IPS-NIHi11 (cell line): Measurements from ENCODE around the gene TMPRSS9.
A peak's percentile ranks its signal among the peaks of the same experiment; 100 is the strongest.
"Not testable (repeated sequence)": the region's sequence is repeated elsewhere in the genome, so short reads cannot be mapped to it uniquely, and the experiment has no call there.

Experiments
- DNase-seq: peaks from one replicate; pipeline ENCODE4 v3.0.0; 2012; ENCODE audit warnings: mixed read lengths, low spot score

The TMPRSS9 gene

DNA sequence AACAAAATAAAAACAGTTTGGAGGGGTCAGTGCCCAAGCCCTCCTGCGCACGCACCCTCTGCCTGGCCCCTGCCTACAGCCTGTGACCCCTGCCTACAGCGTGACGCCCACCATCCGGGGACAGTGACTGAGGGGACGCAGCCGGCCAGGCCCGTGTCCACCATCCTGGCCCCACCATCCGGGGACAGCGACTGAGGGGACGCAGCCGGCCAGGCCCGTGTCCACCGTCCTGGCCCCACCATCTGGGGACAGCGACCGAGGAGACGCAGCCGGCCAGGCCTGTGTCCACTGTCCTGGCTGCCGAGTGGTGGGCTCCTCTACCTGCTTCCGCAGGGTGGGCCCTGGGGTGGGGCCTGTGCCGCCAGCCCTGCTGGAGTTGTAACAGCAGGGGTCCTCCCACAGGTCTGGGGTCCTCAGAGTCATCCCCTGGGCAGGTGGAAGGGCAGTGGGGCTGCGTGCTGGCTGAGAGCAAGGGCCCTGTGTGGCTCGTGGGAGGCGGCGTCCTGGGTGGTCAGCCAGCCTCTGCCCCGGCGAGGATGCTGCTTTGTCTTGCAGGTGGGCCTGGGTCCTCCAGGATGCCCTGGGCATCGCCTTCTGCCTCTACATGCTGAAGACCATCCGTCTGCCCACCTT is 17.3 kb upstream of the TMPRSS9 start:
- DNase-seq: no peak

DNA sequence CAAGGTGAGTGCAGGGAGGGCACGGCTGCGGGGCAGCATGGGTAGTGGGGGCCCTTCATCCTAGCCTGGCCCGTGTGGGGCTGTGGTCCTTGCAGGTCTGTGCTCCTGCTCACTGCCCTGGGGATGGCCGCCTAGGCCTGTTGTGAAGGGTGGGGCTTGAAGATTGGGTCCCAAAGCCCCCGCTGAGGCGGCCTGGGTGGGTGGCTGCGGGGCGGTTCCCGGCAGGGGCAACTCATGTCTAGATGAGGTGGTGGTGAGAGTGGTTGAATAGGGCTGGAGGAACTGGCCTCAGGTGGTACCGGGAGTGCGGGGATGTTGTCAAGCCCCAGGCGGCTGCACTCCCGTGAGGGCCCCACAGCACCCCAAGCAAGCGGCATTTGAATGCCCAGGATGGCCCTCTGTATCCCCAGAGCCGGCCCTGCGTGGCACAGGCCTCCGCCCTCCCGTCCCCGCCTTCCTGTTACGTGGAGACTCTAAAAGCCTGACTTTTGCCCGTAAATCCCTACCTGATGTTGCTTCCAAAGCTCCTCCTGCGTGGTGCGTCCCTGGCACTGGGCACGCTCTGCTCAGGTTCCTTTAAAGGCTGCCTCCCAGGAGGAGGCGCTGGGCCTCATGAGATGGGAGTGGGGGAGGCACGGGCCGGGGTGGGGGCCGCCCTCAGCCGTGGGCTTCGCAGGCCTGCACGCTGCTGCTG is 16.6 kb upstream of the TMPRSS9 start:
- no peak for DNase-seq

DNA sequence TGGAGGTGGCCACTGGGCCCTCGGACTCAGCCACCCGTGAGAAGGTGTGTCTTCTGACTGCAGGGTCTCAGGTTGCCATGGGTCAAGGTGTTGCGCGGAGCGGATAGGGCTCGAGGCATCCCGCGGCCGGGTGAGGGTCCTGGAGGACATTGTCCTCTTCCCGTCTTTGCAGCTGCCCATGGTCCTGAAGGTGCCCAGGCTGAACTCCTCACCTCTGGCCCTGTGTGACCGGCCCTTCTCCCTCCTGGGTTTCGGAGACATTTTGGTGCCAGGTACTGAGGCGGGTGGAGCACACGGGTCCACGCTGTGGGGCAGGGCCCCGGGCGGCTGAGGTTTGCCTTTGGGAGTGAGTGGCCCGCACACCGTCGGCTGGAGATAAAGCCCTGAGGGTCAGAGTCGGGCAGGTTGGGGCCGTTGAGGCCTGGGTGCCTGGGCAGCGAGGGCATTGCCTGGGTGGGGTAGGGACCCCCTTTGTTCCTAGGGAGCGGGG is 15.6 kb upstream of the TMPRSS9 start:
- DNase-seq: no peak

DNA sequence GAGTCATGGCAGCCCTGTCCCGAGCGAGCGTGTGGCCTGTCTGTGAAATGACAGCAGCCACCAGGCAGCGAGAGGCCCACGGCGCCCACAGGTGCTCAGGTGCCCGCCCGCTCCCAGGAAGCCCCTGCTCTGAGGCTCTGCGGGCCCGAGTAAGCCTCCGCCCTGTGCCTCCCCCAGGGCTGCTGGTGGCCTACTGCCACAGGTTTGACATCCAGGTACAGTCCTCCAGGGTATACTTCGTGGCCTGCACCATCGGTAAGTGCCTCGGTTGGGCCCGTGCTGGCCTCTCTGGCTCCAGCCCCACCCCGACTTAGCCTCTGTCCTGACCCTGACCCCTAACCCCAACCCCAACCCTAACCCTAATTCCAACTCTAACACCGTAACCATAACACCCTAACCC is 15.0 kb upstream of the TMPRSS9 start:
- no peak for DNase-seq

- peak; percentile 71 for DNase-seq
Observed at GRCh38 chr19:2345794-2346663, 14.0 kb upstream of the TMPRSS9 start.

GRCh38 chr19:2349818-2350217 is 10.2 kb upstream of the TMPRSS9 start:
- not testable (repeated sequence) for DNase-seq

DNA sequence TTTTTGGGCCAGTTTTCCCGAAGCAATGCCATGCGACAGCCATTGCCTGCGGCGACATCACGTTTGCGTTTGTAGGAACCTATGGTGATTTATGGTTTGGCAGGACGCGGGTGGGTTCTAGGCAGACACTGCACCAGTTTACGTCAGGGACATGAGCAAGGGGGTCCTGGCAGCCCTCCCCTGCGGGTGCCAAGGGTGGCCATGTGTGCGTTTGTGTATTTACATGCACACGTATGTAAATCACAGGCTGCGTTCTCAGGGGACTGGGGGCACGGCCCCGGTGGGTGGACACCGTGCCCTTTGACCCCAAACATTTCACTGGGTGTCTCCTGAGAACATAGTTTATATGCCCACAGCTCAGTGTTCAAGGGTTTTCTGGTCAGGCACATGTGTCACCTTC is 9.4 kb upstream of the TMPRSS9 start:
- no peak for DNase-seq

DNA sequence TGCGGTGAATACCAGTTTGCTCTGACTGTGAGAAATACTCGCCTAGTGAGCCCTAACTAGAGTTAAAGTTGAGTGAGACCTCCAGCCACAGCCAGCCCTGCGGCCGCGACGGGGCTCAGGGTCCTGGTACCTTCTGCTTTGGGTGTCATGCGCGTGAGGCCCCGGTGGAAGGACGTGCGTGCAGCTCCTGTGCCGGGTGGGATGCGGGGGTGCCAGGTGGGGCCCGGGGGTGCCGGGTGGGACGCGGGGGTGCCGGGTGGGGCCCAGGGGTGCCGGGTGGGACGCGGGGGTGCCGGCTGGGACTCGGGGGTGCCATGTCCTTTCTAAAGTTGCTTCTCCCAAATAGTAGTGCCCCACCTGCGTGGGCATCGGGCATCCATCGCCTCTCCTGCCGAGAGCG is 8.5 kb upstream of the TMPRSS9 start:
- no peak for DNase-seq

DNA sequence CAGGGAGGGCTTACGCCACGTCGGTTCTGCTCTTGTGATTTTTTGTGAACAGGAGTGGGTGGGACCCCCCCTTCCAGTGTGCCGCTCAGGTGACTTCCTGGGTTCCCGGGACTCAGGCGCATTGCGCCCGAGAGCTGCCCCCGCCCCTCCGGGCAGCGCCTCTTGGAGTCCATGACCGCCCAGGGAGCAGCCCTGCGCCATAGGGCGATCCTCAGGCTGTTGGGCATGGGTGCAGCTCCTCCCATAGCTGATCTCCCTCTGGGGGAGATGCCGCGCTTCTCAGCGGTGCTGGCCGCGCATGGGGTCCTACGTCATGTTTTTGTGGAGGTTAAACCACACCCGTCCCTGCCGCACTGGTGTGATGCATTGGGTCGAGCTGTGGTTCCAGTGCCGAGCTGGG is 7.9 kb upstream of the TMPRSS9 start:
- no peak for DNase-seq

DNA sequence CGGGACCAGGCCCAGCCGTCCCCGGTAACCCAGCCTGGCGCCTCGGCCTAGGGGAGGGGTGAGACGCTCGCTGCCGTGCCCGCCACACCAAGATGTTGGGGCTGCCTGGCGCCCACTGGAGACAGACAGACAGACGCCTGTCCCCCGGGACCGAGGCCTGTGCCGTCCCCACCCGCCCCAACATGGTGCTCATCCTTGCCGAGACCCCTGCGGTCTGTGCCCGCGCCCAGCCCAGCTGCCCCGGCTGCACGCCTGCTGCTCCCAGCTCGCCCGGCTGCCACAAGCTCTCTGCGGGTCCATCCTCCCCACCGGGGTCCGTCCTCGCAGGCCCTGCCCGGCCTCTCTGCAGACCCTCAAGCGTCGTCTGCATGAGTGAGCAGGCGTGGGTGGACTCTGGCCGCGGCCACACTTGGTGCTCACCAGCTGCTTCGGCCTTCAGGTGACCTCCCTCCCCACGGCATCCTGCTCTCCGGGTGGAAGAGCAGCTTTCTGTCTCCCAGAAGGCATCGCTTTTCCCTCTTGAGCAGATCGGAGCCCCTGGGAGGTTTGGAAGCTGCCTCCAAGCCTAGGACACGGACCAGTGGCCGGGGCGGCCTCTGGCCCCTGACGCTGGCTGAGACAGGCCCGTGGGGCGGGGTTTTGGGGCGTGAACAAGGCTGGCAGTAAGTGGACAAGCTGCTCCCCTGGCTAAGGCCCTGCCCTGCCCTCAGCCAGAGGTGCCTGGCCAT is 6.7 kb upstream of the TMPRSS9 start:
- DNase-seq: no peak

DNA sequence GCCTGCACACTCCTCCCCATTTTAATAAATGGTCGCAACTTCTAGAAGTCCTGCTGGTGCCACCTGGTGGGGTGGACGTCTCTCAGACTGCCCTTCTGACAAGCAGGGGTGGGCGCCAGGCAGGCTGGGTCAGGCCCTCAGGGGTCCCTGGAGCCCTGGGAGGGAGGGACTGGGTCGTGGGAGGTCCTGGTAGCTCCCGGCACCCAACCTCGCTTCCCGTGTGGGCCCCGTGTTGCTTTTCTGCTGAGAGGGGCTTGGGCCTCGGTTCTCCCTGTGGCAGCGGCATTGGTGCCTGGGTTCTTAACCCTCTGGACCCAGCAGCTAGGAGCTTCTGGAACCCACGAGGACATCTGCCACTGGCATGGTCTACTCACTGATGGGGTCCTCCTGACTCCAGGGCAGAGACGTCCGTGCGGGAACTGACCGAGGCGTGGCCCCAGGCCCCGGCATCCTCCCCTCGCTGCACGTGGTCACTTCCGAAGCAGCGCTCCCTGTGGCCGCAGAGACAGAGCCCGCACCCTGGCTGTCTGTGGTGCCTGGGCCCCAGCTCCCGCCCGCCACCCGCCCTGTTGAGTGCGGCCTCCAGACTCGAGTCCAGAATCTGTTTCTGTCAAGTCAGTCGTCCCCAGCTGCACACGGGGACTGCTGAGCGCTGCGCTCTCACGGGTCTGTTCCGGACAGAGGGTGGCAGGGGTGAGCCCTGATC is 6.0 kb upstream of the TMPRSS9 start:
- DNase-seq: no peak

- DNase-seq: no peak
Observed at GRCh38 chr19:2354670-2355069, 5.4 kb upstream of the TMPRSS9 start.

DNA sequence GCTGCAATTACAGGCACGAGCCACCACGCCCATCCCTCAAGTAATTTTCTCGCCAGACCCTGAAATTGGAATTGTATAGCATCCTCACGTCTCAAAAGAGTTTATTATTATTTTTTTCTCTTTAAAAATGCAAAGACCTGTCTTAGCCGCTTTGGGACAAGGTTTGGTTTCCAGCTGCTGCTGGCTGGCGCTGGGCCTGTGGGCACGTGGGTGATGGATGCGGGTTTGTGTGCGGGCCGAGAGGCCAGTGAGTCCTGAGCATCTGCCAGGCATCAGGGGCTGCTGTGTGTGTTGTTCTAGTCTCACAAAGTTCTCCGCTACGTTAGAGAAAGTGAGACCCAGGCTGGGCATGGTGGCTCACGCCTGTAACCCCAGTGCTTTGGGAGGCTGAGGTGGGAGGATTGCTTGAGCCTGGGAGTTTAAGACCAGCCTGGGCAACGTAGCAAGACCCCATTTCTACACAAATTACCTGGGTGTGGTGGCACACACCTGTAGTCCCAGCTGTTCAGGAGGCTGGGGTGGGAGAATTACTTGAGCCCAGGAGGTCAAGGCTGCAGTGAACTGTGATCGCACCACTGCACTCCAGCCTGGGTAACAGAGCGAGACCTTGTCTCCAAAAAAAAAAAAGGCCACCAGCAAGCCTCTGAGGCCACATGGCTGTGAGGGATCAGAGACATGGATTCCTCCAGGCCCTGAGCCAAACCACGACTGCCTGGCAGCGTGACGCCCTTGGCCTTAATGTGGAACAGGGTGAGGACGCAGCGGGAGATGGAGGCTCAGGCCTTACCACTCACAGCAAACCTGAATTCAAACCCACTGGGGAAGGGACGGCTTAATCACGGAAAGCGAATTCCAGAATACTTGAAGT is 4.7 kb upstream of the TMPRSS9 start:
- DNase-seq: no peak

DNA sequence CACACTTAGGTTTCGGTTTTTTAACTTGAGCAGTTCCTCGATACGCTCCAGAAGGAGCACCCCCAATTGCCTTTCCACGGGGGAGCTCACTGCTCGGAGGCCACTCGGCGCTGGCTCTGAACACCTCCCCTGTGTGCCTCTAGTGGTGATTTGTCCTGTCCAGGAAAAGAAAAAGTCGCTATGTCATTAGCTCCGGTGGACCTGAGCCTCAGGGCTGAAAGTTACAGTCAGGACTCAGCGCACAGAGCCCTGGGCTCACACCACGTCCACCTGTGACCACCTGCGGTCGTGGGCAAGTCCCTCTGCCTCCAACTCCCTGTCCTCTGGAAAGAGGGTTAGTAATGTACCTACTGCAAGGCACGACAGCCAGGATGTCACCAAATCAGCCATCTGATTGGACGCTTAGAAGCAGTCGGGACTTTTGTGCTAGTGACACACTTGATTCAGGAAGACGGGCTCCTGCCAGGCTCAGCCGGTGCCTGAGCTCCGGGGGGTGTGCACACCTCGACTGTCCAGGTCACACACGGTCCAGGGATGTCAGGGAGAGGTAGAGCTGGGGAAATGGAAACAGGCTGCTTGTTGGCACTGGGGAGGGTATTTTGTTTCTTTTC is 3.9 kb upstream of the TMPRSS9 start:
- no peak for DNase-seq

DNA sequence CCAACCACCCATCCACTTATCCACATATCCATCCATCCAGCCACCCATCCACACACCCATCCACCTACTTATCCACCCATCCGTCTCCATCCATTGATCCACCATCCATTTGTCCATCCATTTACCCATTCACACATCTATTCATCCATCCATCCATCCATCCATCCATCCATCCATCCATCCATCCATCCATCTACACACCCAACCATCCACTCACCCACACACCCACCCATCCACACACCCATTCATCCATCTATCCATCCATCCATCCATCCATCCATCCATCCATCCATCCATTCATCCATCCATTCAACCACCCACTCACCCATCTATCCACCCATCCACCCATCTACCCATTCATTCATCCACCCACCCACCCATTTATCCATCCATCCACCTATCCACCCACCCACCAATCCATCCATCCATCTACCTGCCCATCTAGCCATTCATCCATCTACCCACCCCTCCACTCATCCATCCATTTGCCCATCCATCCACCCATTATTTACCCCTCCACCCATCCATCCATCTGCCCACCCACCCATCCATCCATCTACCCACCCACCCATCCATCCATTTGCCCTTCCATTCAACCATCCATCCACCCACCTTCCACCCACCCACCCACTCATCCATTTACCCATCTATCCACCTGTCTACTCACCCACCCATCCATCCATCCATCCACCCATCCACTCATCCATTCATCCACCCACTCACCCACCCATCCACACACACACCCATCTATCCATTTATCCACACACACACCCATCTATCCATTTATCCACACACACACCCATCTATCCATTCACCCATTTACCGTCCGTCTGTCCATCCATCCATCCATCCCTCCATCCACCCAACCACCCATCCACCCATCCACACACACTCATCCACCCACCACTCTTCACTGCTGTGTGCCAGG is 2.5 kb upstream of the TMPRSS9 start:
- DNase-seq: no peak

GRCh38 chr19:2358548-2359173 is 1.4 kb upstream of the TMPRSS9 start:
- peak; percentile 22 for DNase-seq

- peak; percentile 46 for DNase-seq
Observed at GRCh38 chr19:2360833-2361232, 768 bp downstream of the TMPRSS9 start.

- peak; percentile 61 for DNase-seq
Observed at GRCh38 chr19:2361246-2362045, 1.4 kb downstream of the TMPRSS9 start.
